Measurements from ENCODE around the gene IFT74.

IFT74 gene

GRCh38 chr9:26949637-26950069 is 6.6 kb upstream of the IFT74 start:
- DNase-seq = peak; percentile 43 to 68
- TF ChIP-seq GATA1 (IDR thresholded peaks at IDR 0.05; ENCODE audit: low read depth, low read length) (no peak), POLR2A (IDR thresholded peaks at IDR 0.05; ENCODE audit: low read length) (no peak)

GRCh38 chr9:26950521-26950920 is 5.7 kb upstream of the IFT74 start:
- TF ChIP-seq POLR2A (IDR thresholded peaks at IDR 0.05; ENCODE audit: low read length) (no peak), GATA1 (IDR thresholded peaks at IDR 0.05; ENCODE audit: low read depth, low read length) (no peak)
- DNase-seq = peak in 1 of 2 experiments; percentile 22

- no peak for DNase-seq
- TF ChIP-seq GATA1 (IDR thresholded peaks at IDR 0.05; ENCODE audit: low read depth, low read length) (no peak), POLR2A (IDR thresholded peaks at IDR 0.05; ENCODE audit: low read length) (no peak)
Measured at GRCh38 chr9:26951794-26952193, 4.4 kb upstream of the IFT74 start.

GRCh38 chr9:26954050-26954508 is 2.1 kb upstream of the IFT74 start:
- DNase-seq = peak; percentile 45 to 65
- no peak for TF ChIP-seq GATA1 (IDR thresholded peaks at IDR 0.05; ENCODE audit: low read depth, low read length)
- peak; percentile 27 for TF ChIP-seq POLR2A (IDR thresholded peaks at IDR 0.05; ENCODE audit: low read length)

GRCh38 chr9:26955222-26955903 is 849 bp upstream of the IFT74 start:
- DNase-seq = peak; percentile 81 to 86
- TF ChIP-seq POLR2A (IDR thresholded peaks at IDR 0.05; ENCODE audit: low read length) = no peak
- TF ChIP-seq GATA1 (IDR thresholded peaks at IDR 0.05; ENCODE audit: low read depth, low read length) = no peak

- DNase-seq = peak in 1 of 2 experiments; percentile 74
- no peak for TF ChIP-seq POLR2A (IDR thresholded peaks at IDR 0.05; ENCODE audit: low read length)
- TF ChIP-seq GATA1 (IDR thresholded peaks at IDR 0.05; ENCODE audit: low read depth, low read length) = no peak
Measured at GRCh38 chr9:26956860-26957233, 635 bp downstream of the IFT74 start.

GRCh38 chr9:26971721-26972120 is 15.5 kb downstream of the IFT74 start:
- DNase-seq = no peak

GRCh38 chr9:26973989-26974388 is 17.8 kb downstream of the IFT74 start:
- DNase-seq = no peak
- no peak for TF ChIP-seq POLR2A (IDR thresholded peaks at IDR 0.05; ENCODE audit: low read length)
- TF ChIP-seq GATA1 (IDR thresholded peaks at IDR 0.05; ENCODE audit: low read depth, low read length) = no peak

More at GRCh38 chr9:26971721-26972120, 15.5 kb downstream of the IFT74 start:
- TF ChIP-seq POLR2A (IDR thresholded peaks at IDR 0.05; ENCODE audit: low read length) (no peak), GATA1 (IDR thresholded peaks at IDR 0.05; ENCODE audit: low read depth, low read length) (no peak)

- DNase-seq = no peak
- TF ChIP-seq POLR2A (IDR thresholded peaks at IDR 0.05; ENCODE audit: low read length) (no peak), GATA1 (IDR thresholded peaks at IDR 0.05; ENCODE audit: low read depth, low read length) (no peak)
Measured at GRCh38 chr9:26974927-26975326, 18.7 kb downstream of the IFT74 start.

- TF ChIP-seq POLR2A (IDR thresholded peaks at IDR 0.05; ENCODE audit: low read length) (no peak), GATA1 (IDR thresholded peaks at IDR 0.05; ENCODE audit: low read depth, low read length) (no peak)
- DNase-seq = peak; percentile 58 to 71
Measured at GRCh38 chr9:26975728-26976707, 19.8 kb downstream of the IFT74 start.

- TF ChIP-seq GATA1 (IDR thresholded peaks at IDR 0.05; ENCODE audit: low read depth, low read length) = no peak
- TF ChIP-seq POLR2A (IDR thresholded peaks at IDR 0.05; ENCODE audit: low read length) = no peak
Measured at GRCh38 chr9:26983340-26983739, 27.1 kb downstream of the IFT74 start.

GRCh38 chr9:26995810-26996209 is 39.6 kb downstream of the IFT74 start:
- TF ChIP-seq GATA1 (IDR thresholded peaks at IDR 0.05; ENCODE audit: low read depth, low read length) (no peak), POLR2A (IDR thresholded peaks at IDR 0.05; ENCODE audit: low read length) (no peak)
- no peak for DNase-seq

More at GRCh38 chr9:26983340-26983739, 27.1 kb downstream of the IFT74 start:
- peak in 1 of 2 experiments; percentile 12 for DNase-seq

- no peak for DNase-seq
- no peak for TF ChIP-seq POLR2A (IDR thresholded peaks at IDR 0.05; ENCODE audit: low read length)
Measured at GRCh38 chr9:27003426-27004077, 47.3 kb downstream of the IFT74 start.

GRCh38 chr9:27005491-27005890 is 49.3 kb downstream of the IFT74 start, which contains the start of gene LRRC19:
LRRC19 (minus strand) TSS chr9:27005672; CDS start chr9:26999694, 5,978 bp downstream.
- no peak for DNase-seq
- TF ChIP-seq GATA1 (IDR thresholded peaks at IDR 0.05; ENCODE audit: low read depth, low read length) (no peak), POLR2A (IDR thresholded peaks at IDR 0.05; ENCODE audit: low read length) (no peak)
